GM04504 (cell line): ENCODE data around the gene BATF3.
A peak's percentile ranks its signal among the peaks of the same experiment; 100 is the strongest.
"Not testable (repeated sequence)": the region's sequence is repeated elsewhere in the genome, so short reads cannot be mapped to it uniquely, and the experiment has no call there.

ENCODE experiments used
- DNase-seq: peaks from one replicate; pipeline ENCODE4 v3.0.0-alpha.2; 2012; ENCODE audit warnings: low read depth

Gene BATF3

DNA sequence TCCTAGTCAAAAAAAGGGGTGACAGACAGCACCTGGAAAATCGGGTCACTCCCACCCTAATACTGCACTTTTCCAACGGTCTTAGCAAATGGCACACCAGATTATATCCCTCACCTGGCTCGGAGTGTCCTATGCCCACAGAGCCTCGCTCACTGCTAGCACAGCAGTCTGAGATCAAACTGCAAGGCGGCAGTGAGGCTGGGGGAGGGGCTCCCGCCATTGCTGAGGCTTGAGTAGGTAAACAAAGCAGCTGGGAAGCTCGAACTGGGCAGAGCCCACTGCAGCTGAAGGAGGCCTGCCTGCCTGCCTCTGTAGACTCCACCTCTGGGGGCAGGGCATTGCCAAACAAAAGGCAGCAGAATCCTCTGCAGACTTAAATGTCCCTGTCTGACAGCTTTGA, 41.4 kb downstream of the BATF3 start:
- DNase-seq = not testable (repeated sequence)

DNA sequence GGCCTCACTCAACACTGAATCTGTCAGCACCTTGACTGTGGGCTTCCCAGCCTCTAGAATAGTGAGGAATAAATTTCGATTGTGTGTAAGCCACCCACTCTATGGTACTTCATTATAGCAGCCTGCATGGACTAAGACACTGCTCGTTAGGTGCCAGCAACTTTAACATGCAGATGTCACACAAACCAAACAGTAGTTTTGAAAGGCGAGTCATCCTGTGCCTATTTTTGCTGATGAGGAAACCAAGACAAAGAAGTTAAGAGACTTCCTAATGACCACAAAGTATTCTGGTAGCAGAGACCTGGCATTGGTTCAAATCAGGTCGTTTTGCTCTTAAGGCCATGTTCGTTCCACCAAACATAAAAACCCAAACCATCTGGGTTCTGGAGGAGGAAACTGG, 42.9 kb downstream of the BATF3 start:
- no peak for DNase-seq

DNA sequence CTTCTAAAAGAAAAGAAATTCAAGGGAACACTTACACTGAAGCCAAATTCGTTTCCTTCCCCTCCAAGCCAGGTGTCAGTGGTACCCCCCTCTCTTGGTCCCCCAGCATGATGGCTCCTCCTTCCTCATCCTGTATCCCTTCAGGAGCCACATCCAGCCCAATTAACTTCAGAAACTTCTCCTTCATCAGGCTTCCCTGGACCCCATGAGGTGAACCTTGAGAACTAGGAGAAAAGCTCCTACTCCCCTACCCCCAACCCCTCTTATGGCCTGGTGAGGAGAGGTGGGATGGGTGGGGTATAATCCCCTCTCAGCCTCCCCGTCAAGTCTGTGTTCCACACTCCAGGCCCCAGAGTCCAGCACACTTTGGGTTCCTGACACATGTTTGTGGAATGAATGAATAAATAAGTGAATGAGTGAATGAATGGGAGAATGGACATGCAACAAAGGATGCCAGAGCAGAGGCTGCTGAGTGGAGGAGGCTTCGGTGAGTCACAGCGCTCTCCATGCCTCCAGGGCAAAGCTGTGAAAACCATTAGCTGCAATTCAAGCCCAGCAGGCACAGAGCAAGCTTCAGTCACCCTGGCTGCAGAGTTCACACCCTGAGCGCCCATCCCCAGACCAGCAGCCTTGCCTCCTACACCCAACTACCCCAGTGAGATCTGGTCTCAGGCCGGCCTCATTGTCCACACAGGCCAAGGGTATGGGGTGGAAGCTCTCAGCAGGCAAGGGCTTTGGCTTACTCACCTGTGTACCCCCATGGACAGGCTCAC, 43.8 kb downstream of the BATF3 start:
- DNase-seq = peak; percentile 32

DNA sequence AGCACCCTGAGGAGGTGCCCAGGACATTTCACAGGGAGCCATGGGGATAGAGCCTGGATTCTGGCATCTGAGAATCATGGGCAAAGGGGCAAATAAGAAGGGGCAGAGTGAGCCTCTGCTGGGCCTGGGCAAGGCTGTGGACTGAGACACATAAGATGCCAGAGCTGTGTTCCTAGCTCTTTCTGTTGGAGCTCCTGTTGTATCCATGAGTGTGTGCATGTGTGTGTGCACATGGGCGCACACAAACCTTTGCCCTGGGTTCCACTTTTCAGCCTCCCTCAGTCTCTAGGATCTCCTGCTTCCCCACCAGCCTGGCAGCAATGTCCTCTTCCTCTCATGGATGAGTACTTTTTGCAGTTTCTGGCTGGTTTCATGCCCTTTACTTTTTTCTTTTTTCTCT, 47.0 kb downstream of the BATF3 start:
- DNase-seq = no peak

DNA sequence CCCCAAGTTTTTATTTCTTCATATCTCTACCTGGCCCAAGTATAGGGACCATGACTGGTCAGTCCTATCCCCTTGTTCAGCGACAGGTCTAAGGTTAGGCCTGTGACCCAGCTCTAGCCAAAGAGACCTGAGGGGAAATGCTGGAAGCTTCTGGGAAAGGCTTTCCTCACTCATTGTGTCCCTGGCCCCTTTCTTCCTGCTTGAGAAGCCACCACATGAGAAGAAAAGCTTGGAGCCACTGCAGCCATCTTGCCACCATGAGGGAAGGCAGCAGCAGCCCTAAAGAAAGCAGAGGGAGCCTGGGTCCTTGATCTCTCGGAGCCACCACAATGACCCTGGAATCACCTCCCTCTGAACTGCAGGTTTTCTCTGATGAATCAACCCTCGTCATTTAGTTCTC, 47.7 kb downstream of the BATF3 start:
- DNase-seq = no peak

DNA sequence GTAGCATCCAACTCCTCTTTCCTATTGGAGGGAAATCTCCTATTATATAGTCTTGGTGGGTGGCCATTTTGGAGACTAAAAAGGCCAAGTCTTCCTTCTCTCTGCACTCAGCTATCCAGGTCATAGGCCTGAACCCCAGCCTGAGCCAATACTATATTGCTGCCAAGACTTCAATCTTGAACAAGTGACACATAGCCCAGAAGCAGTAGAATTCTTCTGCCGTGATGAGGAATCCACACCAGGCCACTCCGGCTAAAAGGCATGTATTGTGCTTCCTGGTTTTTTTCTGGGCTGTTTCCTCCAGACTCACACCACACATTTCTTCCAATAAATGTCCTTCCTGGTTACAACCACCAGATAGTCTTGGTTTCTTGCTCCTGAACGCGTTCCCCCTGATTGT, 48.1 kb downstream of the BATF3 start:
- peak; percentile 22 for DNase-seq

DNA sequence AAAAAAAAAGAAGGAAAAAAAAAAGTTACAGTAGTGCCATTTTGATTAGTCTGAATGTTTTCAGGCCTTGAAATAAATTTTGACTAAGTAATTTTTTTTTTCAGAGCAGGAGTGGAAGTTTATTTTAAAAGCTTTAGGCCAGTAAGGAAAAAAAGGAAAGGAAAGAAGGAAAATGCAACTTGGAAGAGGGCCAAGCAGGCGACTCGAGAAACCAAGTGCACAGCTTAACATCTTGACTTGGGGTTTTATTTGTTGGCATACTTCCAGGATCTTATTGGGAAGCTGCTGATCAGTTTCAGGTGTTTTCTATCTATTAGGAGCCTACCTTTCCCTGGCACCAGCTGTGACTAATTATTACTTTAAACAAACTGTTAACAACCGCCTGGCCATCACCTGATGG, 49.4 kb downstream of the BATF3 start:
- DNase-seq = no peak

DNA sequence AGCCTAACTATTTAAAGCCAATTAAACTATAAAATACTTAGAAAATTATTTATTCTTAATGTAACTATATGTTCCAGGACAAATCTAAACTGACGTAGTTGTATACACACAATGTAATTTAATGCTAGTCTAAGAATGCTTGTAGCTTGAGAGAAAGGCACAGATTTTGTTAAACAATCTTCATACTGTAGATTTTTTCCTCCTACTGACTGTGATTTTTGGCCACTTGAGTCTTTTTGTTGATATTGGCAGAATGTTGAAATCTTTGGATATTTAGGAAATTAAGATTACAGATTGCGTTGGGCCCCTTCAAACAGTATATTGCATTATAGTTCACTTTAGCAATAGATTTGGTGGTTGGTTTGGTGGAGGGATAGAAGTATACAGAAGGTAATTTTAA, 50.6 kb downstream of the BATF3 start:
- DNase-seq = no peak

DNA sequence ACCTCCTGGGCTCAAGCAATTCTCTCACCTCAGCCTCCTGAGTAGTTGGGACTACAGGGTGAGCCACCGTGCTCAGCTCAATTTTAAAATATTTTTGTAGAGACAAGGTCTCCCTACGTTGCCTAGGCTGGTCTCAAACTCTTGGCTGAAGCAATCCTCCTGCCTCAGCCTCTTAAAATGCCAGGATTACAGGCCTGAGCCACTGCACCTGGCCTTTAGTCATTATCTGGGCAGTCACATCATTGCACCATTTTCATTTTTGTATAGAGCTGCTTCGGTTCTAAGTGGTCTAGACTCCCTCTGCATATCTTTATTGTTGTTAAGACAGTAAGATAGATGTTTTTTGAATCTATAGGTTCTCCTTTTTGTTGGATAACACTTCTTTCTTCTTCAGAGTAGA, 51.2 kb downstream of the BATF3 start:
- no peak for DNase-seq

DNA sequence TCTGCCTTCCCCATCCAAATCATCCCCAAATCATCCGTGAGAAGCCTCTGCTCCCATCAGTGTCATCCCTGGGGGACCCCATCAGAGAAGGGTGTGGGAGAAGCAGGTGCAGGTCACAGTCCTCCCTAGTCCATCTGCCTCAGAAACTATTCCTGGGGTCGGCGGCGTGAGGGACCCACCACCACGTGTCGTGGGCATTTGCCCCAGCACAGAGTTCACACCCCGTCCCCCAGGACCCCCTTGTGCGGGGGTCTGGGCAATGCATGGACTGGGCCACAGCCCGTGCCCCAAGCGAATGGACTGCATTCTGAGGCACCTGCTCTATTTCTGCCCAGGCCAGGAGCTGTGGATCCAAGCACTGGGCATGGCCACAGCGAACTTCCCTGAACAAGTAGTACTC, 52.6 kb downstream of the BATF3 start:
- no peak for DNase-seq

DNA sequence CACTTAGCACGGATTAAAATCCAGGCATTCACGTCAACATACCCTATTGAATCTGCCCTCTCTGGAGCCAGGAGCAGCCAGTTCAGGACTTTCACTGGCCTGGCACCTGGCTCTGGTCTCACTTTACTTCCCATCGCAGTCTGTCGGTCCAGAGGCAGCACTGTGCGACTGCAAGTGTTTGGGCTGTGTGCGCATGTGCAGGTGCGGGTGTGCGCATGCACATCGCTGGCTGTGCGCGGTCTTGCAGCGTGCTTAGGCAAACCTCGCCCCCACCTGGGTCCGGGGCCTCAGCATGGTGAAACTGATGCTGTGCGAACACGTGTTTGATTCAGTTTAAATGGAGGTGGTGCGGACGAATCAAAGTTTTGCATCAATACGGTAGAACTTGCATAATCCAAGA, 53.1 kb downstream of the BATF3 start:
- DNase-seq = no peak

DNA sequence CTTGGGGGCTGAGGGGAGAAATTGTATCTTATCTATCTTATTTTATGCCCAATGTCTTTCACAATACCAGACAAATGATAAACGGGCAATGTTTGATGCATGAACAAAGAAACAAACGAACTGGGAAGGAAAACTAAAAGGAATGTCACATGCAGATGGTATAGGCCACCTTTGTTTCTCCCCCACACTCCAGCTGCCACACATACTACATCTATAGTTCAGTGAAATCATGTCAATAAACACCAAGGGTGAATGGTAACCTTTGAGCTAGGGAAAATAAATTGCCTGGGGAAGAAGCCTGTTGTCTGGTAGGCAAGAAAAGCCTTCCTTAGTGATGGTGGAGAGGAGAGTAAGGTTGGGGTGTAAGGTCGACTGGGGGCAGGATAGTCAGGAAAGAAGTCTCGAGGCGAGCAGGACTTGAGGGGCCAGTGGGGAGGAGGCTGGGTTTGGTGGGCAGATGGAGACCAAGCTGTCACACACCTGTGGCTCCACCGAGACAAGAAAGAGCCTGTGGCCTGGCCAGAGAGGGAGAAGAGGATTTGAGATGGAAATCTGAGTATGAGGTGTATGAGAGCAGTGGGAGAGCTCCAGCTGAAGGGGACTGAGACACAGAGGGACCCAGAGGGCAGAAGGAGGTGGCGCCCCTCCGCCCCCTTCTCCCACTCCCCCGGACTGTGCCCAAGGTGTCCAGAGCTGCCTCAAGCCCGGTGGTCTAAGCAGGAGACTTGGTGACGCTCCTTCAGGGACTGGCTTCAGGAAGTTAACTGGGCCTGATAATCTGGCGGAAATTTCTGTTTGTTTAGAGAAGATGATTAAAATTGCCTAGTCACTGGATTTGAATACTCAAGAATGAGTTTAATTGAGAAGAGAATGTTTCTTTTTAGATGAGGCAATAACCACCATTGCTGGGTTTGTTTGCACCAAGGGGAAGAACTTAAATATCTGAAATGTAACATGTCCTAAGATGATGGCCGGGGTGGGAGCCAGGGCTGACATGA, 53.8 kb downstream of the BATF3 start:
- DNase-seq = no peak

DNA sequence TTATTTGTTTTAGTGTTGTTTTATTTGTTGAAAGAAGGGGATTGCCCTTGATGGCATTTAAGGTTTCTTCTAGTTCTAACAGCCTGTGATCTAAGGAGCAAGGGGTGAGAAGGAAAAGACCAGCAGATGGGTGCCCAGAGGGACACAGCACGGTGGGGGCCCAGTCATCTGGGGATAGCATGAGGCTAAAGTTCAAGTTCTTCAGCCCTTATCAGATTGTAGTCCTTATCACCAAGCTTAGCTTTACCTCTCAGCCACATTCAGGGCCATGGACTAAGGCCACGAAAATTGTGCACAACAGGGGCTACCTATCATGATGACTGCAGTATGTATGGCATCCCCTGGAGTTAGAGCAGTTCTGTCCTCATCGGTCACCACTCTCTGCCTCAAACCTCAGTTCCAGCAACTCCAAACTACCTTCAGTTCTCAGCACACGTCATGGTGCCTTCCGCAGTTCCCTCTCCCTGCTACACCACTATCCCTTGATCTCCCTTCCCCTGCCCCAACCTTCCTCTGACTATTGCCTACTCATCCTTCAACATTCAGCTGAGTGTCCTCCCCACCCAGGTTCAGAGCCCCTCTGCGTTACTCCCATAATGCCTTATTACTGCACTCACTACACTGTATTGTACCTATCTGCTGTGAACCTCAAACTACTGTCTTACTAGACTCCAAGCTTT, 54.6 kb downstream of the BATF3 start:
- no peak for DNase-seq

DNA sequence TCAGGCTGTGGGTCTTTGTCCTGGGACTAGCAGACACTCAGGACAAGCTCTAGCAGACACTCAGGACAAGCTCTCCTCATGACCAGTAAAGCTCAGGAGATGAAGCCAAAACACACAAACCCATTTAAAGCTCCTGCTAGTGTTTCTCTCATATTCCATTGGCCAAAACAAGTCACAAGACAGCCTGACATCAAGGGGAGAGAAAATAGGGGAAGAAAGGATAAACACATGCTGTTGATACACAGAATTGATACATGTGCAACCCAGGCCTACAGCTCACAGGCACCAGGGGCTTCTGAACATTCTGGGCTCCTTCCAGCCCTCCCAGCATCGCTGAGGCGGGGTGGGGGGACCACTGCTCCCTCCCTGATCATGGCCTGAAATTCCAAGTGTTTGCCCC, 55.8 kb downstream of the BATF3 start:
- no peak for DNase-seq

DNA sequence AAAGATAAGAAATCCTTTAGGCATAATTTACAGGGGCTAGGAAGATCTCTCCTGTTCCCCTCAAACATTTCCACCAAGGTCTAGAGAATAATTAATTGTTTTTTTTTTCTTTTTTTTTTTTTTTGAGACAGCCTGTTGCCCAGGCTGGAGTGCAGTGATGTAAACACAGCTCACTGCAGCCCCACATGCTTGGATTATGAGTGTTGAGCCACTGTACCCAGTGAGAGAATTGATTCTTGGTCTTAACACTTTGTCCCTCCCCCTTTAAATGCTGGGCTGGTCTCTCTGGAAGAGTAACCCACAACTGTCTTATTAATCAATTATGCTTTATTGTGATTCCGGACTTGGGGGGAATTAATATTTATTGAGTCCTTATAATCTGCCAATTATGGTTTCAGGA, 57.7 kb downstream of the BATF3 start:
- DNase-seq = no peak

DNA sequence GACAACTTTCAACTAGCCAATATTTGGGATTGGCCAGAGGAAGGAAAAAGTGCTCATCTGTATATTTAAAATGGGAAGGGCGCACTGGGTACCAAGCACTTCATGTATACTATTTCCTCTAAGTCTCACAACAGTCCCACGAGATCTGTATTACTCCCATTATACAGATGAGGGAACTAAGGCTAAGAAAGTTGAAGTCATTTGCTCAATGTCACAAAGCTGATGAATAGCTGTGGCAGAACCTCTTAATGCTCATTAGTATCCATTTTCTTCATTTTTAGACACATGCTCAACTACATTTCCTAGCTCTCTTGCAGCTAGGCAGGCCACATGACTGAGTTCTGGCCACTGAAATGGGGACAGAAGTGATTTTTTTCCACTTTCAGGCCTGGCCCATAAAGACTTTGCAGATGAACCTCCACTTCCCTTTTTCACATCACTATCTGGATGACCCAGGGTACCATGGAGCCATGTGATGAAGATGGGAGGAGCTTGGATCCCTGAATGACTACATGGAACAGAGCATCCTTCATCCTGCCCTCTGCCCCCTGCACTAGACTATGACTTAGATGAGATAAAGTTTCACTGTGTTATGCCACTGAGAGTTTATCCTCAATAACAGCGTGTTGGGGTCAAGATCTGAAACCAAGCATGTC, 59.3 kb downstream of the BATF3 start:
- no peak for DNase-seq

DNA sequence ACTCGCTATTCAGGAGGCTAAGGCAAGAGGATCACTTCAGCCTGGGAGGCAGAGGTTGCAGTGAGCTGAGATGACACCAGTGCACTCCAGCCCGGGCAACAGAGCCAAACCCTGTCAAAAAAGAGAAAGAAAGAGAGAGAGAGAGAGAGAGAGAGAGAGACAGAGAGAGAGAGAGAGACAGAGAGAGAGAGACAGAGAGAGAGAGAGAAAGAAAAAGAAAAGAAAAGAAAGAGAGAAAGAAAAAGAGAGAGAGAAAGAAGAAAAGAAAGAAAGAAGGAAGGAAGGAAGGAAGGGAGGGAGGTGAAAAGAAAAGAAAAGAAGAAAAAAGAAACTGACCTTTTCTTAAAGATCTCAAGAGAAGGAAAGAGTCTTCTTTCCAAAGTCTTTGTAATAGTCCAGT, 60.1 kb downstream of the BATF3 start:
- not testable (repeated sequence) for DNase-seq

DNA sequence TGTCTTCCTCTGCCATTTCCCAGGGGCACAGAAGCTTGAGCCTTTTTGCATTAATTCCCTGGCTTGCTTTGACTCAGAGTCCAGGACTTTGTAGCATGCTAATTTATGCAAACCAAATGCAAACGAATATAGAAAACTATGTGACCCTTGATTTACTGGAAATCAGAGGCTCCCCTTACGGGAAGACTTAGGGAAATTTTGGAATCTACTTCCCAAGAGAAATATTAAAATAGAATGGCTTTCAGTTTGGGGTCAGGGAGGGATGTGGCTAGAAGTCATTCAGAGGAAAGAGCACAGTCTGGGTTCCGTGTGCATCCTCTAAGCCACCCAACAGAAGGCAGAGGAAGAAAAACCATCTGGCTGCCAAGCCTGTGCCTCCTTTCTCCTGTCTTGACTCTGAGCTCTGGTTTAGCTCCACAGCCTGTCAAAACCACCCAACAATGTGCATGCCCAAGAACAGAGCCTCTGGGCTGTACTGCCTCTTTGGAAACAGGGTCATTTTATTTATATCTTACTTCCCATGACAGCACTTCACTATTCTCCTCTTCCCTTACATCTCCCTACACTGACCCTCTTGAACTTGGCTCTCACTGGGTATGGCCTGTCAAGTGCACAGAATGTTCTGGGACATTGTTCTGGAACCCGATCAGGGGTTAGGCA, 61.0 kb downstream of the BATF3 start:
- no peak for DNase-seq

DNA sequence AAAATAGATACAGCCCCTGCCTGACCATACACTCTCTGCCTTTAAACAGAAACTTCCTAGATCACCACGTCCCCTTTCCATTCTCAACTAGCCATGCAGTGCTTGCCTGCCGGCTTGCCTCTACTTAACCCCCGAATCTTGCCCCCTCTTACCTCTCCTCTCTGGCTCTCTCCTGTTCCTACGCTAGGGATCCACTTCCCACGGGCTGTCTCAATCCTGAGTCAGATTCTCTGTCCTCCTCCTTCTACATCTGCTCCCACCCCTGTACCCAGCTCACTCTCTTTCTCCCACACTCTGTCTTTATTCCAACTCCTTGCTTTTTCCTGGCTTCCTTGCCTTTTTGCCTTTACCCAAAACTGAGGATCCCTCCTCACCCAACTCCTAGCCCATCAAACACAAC, 61.7 kb downstream of the BATF3 start:
- DNase-seq = no peak
